Measurements from ENCODE around the gene FAM229B. TPM values are rescaled to one million over a fixed set of nuclear protein-coding genes. Genes with fewer than 3 reads are reported as not detected.
"Not testable (repeated sequence)": the region's sequence is repeated elsewhere in the genome, so short reads cannot be mapped to it uniquely, and the experiment has no call there.

Gene FAM229B
- total RNA-seq, 1 donor from 2014 or later, result 13.0 TPM

DNA sequence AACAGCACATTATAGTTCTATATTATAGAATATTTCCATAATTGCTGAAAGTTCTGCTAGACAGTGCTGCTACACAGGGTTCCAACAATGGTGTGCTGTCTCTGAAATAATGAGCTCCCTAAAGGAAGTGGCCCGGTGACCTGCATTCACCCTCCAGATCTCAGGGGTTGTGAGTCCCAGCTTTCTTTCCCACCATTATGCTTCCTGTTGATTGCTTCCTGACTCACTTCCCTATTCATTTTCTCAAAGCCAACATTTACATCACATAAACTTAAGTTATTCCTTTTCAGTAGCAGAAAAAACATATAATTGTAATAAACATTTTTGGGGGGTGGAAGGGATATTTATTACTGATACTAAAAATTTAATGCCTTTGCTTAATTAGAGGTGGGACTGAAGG is 46.4 kb upstream of the FAM229B start:
- TF ChIP-seq CTCF (IDR thresholded peaks at IDR 0.05; ENCODE audit: insufficient read depth, low read length, poor library complexity, severe bottlenecking), result no peak
- DNase-seq (ENCODE audit: low read depth), result no peak
- Histone ChIP-seq H3K36me3 (ENCODE audit: control insufficient read depth, insufficient read depth, low read length) (no peaks in the 10 kb centered on the region), H3K4me3 (ENCODE audit: low read depth, low read length) (no peak overlapping the region), H3K27me3 (ENCODE audit: control insufficient read depth, insufficient read depth, low read length) (no peaks in the 10 kb centered on the region)

GRCh38 chr6:112041535-112041934 is 45.9 kb upstream of the FAM229B start:
- DNase-seq (ENCODE audit: low read depth), result no peak
- no peaks in the 10 kb centered on the region for H3K27me3 ChIP-seq (ENCODE audit: control insufficient read depth, insufficient read depth, low read length)
- H3K4me3 ChIP-seq (ENCODE audit: low read depth, low read length), result no peak overlapping the region
- H3K36me3 ChIP-seq (ENCODE audit: control insufficient read depth, insufficient read depth, low read length), result no peaks in the 10 kb centered on the region
- TF ChIP-seq CTCF (IDR thresholded peaks at IDR 0.05; ENCODE audit: insufficient read depth, low read length, poor library complexity, severe bottlenecking), result no peak

DNA sequence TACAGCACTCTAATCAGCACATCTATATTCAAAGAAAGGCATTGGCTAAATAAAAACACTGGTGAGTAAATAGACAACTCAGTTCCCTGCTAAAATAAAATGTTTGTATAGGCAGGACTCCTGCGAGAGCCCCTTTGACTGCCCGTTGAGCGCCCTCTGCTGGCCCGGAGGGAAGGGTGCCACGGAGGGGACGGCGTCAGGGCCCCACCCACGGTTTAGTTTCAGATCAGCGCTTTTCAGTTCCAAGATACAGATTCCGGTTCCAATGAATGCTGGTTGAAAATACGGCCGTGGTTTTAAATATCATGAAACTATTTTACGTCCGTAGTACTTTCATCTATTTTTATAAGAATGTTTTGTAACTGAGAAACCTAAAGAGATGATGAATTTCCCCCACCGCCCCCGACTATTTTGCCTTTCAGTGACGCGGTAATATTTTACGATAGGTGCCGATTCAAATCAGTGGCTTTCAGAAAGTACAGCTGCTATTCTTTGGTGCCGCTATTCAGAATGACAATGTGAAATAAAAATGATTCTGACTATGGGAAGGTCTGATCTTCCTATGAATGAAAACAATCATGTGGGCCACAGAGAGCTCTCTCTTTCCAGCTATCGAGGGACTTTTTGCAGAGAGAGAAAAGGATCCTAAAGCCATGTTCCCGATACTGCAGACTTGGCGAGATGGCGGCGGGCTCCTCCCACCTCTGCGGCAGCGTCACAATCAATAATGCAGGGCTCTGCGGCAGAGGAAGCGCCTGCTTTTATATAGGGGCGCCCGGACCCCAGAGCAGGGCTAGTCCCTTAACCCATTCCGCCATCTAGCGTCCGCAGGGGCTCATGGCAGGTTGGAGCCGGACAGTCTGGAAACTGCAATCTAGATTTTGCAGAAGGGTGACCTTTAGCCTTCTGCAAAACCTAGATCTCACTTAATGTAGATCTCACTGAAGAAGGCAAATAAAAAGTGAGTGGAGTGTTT is 44.1 kb upstream of the FAM229B start:
- peak; percentile 97 for TF ChIP-seq CTCF (IDR thresholded peaks at IDR 0.05; ENCODE audit: insufficient read depth, low read length, poor library complexity, severe bottlenecking)
- H3K27me3 ChIP-seq (ENCODE audit: control insufficient read depth, insufficient read depth, low read length), result no peaks in the 10 kb centered on the region
- peak overlapping the region; percentile 63 for H3K4me3 ChIP-seq (ENCODE audit: low read depth, low read length)
- H3K36me3 ChIP-seq (ENCODE audit: control insufficient read depth, insufficient read depth, low read length), result no peaks in the 10 kb centered on the region
- no peak for DNase-seq (ENCODE audit: low read depth)

- DNase-seq (ENCODE audit: low read depth), result no peak
- Histone ChIP-seq H3K36me3 (ENCODE audit: control insufficient read depth, insufficient read depth, low read length) (no peaks in the 10 kb centered on the region), H3K27me3 (ENCODE audit: control insufficient read depth, insufficient read depth, low read length) (no peaks in the 10 kb centered on the region), H3K4me3 (ENCODE audit: low read depth, low read length) (no peak overlapping the region)
- TF ChIP-seq CTCF (IDR thresholded peaks at IDR 0.05; ENCODE audit: insufficient read depth, low read length, poor library complexity, severe bottlenecking), result no peak
These were observed 43.2 kb upstream of the FAM229B start for GRCh38 chr6:112044196-112044595.

GRCh38 chr6:112044856-112045255 is 42.5 kb upstream of the FAM229B start:
- TF ChIP-seq CTCF (IDR thresholded peaks at IDR 0.05; ENCODE audit: insufficient read depth, low read length, poor library complexity, severe bottlenecking), result no peak
- H3K4me3 ChIP-seq (ENCODE audit: low read depth, low read length), result no peak overlapping the region
- H3K27me3 ChIP-seq (ENCODE audit: control insufficient read depth, insufficient read depth, low read length), result no peaks in the 10 kb centered on the region
- DNase-seq (ENCODE audit: low read depth), result peak; percentile 61
- H3K36me3 ChIP-seq (ENCODE audit: control insufficient read depth, insufficient read depth, low read length), result no peaks in the 10 kb centered on the region

DNA sequence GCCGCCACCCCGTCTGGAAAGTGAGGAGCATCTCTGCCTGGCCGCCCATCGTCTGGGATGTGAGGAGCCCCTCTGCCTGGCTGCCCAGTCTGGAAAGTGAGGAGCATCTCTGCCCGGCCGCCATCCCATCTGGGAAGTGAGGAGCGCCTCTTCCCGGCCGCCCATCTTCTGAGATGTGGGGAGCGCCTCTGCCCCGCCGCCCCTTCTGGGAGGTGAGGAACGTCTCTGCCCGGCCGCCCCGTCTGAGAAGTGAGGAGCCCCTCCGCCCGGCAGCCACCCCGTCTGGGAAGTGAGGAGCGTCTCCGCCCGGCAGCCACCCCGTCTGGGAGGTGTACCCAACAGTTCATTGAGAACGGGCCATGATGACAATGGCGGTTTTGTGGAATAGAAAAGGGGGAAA is 39.9 kb upstream of the FAM229B start:
- not testable (repeated sequence) for H3K36me3 ChIP-seq (ENCODE audit: control insufficient read depth, insufficient read depth, low read length); H3K4me3 ChIP-seq (ENCODE audit: low read depth, low read length); DNase-seq (ENCODE audit: low read depth); H3K27me3 ChIP-seq (ENCODE audit: control insufficient read depth, insufficient read depth, low read length)
